GM12873 (cell line): ENCODE results near the gene TTLL3.

Source experiments
- TF ChIP-seq, protein P1 (sequence below): IDR thresholded peaks from 2 replicates; pipeline ENCODE4 v1.5.1; 2012; ENCODE audit warnings: low read depth, mild to moderate bottlenecking, moderate library complexity, low read length, control low read depth; ENCODE audit not compliant: insufficient read depth; ENCODE audit errors: missing control alignments

The TTLL3 gene

DNA sequence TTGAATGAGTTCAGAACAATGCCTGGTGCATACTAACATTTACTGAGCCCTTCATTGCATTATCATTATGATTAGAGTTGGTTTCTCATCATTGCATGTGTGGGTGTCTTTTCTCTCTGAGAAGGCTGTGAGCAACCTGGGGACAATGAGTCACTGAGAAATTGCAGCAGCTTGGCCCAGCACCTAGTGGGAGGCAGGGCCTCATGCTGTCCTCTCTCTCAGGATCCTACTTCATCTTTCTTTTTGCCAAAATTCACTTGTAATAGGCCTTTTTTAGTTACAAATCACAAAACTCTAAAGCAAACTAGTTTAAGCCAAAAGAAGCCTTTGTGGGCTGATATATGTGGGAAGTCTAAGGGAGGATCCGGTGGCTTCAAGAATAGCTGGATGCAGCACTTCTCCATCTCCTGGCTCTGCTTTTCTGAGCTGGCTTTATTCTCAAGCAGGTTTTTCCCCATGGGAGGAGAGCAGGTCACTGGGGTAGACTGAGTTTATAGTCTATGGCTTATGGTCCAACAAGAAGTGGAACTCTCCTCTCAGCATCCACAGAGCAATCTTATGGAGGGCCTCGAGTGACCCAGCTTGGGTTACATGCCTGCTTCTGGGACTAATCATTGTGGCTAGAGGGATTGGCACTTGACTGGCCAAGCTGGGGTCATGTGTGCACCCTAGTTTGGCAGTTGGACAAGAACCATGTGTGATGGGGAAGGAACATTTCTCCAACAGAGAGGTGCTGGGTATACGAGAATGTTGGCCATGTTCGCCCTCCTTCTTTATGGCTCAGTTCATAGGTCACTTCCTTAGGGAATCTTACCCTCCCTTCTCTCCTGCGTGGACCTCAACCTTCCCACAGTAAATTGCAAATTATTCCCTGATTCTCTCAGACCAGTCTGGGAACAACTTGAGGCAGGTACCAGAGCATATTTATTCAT, 31.7 kb upstream of the TTLL3 start:
- TF ChIP-seq, protein P1, sequence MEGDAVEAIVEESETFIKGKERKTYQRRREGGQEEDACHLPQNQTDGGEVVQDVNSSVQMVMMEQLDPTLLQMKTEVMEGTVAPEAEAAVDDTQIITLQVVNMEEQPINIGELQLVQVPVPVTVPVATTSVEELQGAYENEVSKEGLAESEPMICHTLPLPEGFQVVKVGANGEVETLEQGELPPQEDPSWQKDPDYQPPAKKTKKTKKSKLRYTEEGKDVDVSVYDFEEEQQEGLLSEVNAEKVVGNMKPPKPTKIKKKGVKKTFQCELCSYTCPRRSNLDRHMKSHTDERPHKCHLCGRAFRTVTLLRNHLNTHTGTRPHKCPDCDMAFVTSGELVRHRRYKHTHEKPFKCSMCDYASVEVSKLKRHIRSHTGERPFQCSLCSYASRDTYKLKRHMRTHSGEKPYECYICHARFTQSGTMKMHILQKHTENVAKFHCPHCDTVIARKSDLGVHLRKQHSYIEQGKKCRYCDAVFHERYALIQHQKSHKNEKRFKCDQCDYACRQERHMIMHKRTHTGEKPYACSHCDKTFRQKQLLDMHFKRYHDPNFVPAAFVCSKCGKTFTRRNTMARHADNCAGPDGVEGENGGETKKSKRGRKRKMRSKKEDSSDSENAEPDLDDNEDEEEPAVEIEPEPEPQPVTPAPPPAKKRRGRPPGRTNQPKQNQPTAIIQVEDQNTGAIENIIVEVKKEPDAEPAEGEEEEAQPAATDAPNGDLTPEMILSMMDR: no peak

DNA sequence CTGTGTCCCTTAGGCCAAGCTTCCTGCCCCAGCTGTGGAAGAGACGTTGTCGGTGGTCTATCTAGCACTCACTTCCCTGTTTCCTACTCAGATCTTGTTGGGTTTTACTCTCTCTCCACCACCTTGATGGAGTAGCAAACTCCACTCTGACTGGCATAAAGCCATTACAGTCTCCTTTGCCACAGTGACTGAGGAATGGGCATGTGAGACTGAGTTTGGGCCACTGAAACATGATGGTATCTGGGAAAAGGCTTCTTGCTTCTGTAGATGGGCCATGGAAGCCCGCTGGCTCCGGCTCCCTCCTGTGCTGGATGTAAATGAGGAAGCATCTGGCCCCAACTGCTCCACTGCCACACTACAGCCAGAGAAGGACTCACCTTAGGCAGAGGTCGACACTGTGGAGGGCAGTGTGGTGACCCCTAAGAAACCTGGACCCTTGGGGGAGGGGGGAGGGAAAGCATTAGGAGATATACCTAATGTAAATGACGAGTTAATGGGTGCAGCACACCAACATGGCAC, 30.9 kb upstream of the TTLL3 start:
- TF ChIP-seq, protein P1: no peak

DNA sequence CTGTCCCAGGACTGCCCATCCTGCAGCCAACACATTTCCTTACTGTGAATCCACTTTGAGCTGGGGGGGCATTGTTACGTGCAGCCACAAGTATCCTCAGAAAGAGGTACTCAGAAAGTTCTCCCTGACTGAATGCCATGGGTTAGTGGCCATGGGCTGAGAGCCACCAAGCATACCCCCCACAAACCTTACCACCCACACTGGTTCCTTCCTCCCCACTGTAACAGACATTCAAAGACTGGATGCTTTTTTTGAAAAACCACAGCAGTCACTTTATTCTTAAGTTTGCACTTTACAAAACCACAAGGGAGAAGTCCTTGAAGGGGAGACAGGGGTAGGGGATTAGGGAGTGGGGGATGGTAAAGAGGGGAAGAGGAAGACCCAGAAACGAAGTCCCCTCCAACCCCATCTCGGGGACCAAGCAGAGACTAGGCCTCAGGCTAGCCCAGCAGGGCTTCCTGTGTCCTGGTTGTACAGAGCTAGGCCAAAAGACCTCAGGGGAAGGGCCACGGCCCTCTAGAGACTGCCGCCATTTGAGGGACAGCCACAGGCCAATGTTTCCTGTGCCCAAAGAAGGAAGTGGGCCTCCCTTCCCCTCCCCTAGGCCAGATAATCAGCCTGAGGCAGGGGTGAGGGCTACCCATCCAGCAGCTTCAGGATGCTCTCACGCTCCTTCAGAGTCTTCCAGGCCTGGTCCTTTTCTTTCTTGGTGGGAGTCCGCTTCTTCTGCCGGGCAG, 30.2 kb upstream of the TTLL3 start:
- TF ChIP-seq, protein P1: no peak

DNA sequence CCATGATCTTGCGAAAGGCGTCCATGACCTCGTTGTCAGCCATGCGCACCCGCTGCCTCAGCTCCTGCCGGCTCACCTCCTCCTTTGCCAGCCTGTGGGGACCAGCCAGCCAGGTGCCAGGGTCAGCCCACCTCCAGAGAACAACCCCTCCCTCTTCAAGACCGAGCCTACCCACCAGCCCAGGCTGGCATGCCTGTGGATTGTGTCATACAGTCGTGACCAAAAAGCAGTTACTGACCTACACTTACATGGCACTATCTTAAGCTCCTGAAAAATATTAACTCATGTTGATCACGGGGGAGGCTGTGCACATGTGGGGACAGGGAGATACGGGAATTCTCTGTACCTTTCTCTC, 29.6 kb upstream of the TTLL3 start:
- TF ChIP-seq, protein P1: no peak

DNA sequence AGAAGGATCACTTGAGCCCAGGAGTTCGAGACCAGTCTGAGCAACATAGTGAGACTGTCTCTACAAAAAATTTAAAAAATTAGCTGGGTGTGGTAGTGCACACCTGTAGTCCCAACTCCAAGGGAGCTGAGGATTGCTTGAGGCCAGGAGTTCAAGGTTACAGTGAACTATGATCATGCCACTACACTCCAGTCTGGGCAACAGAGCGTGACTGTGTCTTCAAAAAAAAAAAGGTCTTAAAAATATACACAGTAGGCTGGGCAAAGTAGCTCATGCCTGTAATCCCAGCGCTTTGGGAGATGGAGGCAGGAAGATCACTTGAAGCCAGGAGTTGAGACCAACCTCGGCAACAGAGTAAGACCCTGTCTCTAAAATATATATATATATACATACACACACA, 29.2 kb upstream of the TTLL3 start:
- TF ChIP-seq, protein P1: no peak

DNA sequence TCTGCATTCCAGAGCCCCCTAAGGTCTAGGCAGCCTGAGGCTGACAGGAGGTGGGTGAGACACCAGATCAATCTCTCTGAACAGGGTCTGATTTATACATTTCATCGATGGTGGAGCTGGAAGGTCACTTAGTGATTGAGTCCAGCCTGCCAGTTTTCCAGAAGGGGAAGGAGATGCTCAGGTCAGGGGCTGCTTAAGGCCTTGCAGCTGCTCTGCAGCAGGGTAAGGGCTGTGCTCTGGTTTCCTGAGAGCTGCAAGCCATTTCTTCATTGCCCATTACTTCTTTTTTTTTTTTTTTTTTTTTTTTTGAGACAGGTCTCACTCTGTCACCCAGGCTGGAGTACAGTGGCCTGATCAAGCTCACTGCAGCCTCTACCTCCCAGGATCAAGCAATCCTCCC, 28.5 kb upstream of the TTLL3 start:
- TF ChIP-seq, protein P1: no peak

DNA sequence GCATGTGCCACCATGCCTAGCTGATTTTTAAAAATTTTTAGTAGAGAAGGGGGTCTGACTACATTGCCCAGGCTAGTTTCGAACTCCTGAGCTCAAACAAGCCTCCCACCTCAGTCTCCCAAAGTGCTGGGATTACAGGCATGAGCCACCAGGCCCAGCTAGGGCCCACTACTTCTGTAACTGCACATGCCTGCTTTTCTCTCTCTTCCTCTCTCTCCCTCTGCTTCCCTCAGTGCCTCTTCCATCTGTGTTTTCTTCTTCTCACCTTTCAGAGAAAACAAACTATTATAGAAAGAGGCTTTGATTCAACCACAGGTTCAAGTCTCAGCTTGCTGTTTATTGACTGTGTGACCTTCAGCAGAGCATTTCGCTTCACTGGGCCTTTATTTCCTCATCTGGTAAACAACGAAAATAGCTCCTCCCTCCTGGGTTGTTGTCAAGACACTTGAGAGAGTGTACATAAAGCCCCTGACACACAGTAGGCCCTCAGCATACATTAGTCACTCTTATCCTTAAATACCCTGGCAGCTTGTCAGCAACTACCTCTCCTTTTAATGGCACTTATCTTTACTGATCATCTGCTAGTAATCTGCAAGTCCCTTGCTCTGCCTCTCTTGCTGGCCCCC, 28.0 kb upstream of the TTLL3 start:
- TF ChIP-seq, protein P1: no peak
